Activated CD4-positive, alpha-beta memory T cell treated with anti-CD3 and anti-CD28 coated beads, Interleukin-2, amount 10 ng/mL, durations not matched to agents 7 days and 5 days (primary cell): ENCODE results near the gene CIAO3. TPM values are rescaled to one million over a fixed set of nuclear protein-coding genes. Genes with fewer than 3 reads are reported as not detected.
"Not testable (repeated sequence)": the region's sequence is repeated elsewhere in the genome, so short reads cannot be mapped to it uniquely, and the experiment has no call there.

Source experiments
- CTCF ChIA-PET: fragments of 350-600 bp; sonication (Branson Sonifier 250); formaldehyde crosslinking; loops from one replicate; lab custom pipeline; 2021; ENCODE audit warnings: antibody characterized with exemption, inconsistent platforms; lab: Charles Lee
- POLR2A ChIA-PET: fragments of 350-600 bp; sonication (Branson Sonifier 250); formaldehyde crosslinking; loops from one replicate; lab custom pipeline; 2021; ENCODE audit warnings: antibody characterized with exemption; lab: Charles Lee
- DNase-seq: peaks from one replicate; pipeline ENCODE4 v3.0.0-alpha.2; 2020
- H3K27ac Mint-ChIP-seq: one replicate; pipeline ENCODE4 v1.8.0; 2021; ENCODE audit warnings: mild to moderate bottlenecking, mixed read lengths
- H3K27me3 Mint-ChIP-seq: one replicate; pipeline ENCODE4 v1.8.0; 2021; ENCODE audit warnings: mixed read lengths
- H3K36me3 Mint-ChIP-seq: one replicate; pipeline ENCODE4 v1.8.0; 2021; ENCODE audit warnings: low read depth, mixed read lengths
- H3K4me1 Mint-ChIP-seq: one replicate; pipeline ENCODE4 v1.8.0; 2021; ENCODE audit warnings: mixed read lengths
- H3K4me3 Mint-ChIP-seq: one replicate; pipeline ENCODE4 v1.8.0; 2021; ENCODE audit warnings: mild to moderate bottlenecking, mixed read lengths
- H3K9me3 Mint-ChIP-seq: one replicate; pipeline ENCODE4 v1.8.0; 2021; ENCODE audit warnings: mixed read lengths
- total RNA-seq, 2 experiments: library from RNA; stranded (reverse); gene quantifications; one replicate each; pipeline ENCODE4 v1.2.3, GENCODE V29; 2021

CIAO3 gene
- total RNA-seq, 2 experiments from 2014 or later, result 34.0 to 34.8 TPM

GRCh38 chr16:714558-715476 is 26.0 kb downstream of the CIAO3 start, which contains the start of gene METRN:
METRN (plus strand) TSS chr16:715118; CDS start chr16:715290, 172 bp downstream.
- CTCF ChIA-PET, result interaction anchor here (1.6 to 2.1 kb wide), 2 partner anchors 12 to 21 kb away, joined by 4 to 7 read pairs; no protein-coding TSS in a partner anchor
- Mint-ChIP-seq H3K4me3 (peak within 1 kb of the TSS; percentile 43), H3K36me3 (no peaks in the 10 kb centered on the region), H3K4me1 (peaks cover 11% of the 10 kb centered on the region), H3K27me3 (peaks cover 17% of the 10 kb centered on the region), H3K9me3 (no peaks in the 10 kb centered on the region), H3K27ac (no peak within 1 kb of the TSS)
- peak; percentile 89 for DNase-seq
- POLR2A ChIA-PET, result interaction anchor here (1.3 to 3.1 kb wide), 4 partner anchors 11 to 73 kb away, joined by 4 to 15 read pairs (median 7); partner anchors contain the start of genes CCDC78 and RPUSD1

- Mint-ChIP-seq H3K36me3 (no peaks in the 10 kb centered on the region), H3K4me1 (peaks cover 6% of the 10 kb centered on the region), H3K27me3 (peaks cover 22% of the 10 kb centered on the region), H3K9me3 (no peaks in the 10 kb centered on the region), H3K4me3 (no peak overlapping the region), H3K27ac (no peak overlapping the region)
- ChIA-PET POLR2A (no interaction called here), CTCF (interaction anchor here (2.5 to 2.6 kb wide), 2 partner anchors 19 to 72 kb away, joined by 10 to 23 read pairs; no protein-coding TSS in a partner anchor)
- DNase-seq, result no peak
These were observed 26.7 kb downstream of the CIAO3 start for GRCh38 chr16:714079-714478.

- DNase-seq, result peak; percentile 59
- H3K9me3 Mint-ChIP-seq, H3K4me1 Mint-ChIP-seq, H3K27ac Mint-ChIP-seq, H3K4me3 Mint-ChIP-seq, H3K36me3 Mint-ChIP-seq: not testable (repeated sequence)
- CTCF ChIA-PET, result interaction anchor here (0.7 to 2.6 kb wide), 15 partner anchors 9 to 390 kb away, joined by 3 to 23 read pairs (median 6); partner anchors contain the start of genes CCDC78, CHTF18, CIAO3 and HAGHL
- H3K27me3 Mint-ChIP-seq, result peaks cover 31% of the 10 kb centered on the region
- POLR2A ChIA-PET, result interaction anchor here (0.6 kb wide), 1 partner anchor 326 kb away, joined by 3 read pairs; no protein-coding TSS in a partner anchor
These were observed 28.0 kb downstream of the CIAO3 start for GRCh38 chr16:712740-713250.

GRCh38 chr16:711548-712320 is 29.1 kb downstream of the CIAO3 start:
- peak; percentile 81 for DNase-seq
- Mint-ChIP-seq H3K36me3 (no peaks in the 10 kb centered on the region), H3K4me1 (peaks cover 4% of the 10 kb centered on the region), H3K27me3 (peaks cover 39% of the 10 kb centered on the region), H3K9me3 (no peaks in the 10 kb centered on the region), H3K4me3 (no peak overlapping the region), H3K27ac (no peak overlapping the region)
- CTCF ChIA-PET, result interaction anchor here (0.7 to 2.6 kb wide), 16 partner anchors 8 to 391 kb away, joined by 3 to 23 read pairs (median 5); partner anchors contain the start of genes ANTKMT, CCDC78, CHTF18 and CIAO3
- POLR2A ChIA-PET, result no interaction called here

GRCh38 chr16:711084-711483 is 29.7 kb downstream of the CIAO3 start:
- no peak for DNase-seq
- Mint-ChIP-seq H3K9me3 (no peaks in the 10 kb centered on the region), H3K27me3 (peaks cover 41% of the 10 kb centered on the region), H3K4me1 (peaks cover 4% of the 10 kb centered on the region), H3K4me3 (no peak overlapping the region), H3K36me3 (no peaks in the 10 kb centered on the region), H3K27ac (no peak overlapping the region)
- ChIA-PET CTCF (interaction anchor here (1.1 to 1.9 kb wide), 4 partner anchors 12 to 77 kb away, joined by 3 to 10 read pairs (median 4); partner anchors contain the start of genes CHTF18, CIAO3 and RPUSD1), POLR2A (no interaction called here)

- Mint-ChIP-seq H3K36me3 (no peaks in the 10 kb centered on the region), H3K9me3 (no peaks in the 10 kb centered on the region), H3K4me1 (peaks cover 3% of the 10 kb centered on the region), H3K27me3 (peaks cover 37% of the 10 kb centered on the region), H3K27ac (no peak overlapping the region), H3K4me3 (no peak overlapping the region)
- no peak for DNase-seq
- ChIA-PET POLR2A (no interaction called here), CTCF (interaction anchor here (0.5 to 1.9 kb wide), 8 partner anchors 9 to 78 kb away, joined by 3 to 10 read pairs (median 4); partner anchors contain the start of genes ANTKMT, CHTF18, CIAO3 and RPUSD1)
These were observed 30.2 kb downstream of the CIAO3 start for GRCh38 chr16:710500-711075.

GRCh38 chr16:709566-710499 is 31.0 kb downstream of the CIAO3 start:
- H3K27ac Mint-ChIP-seq, result no peak overlapping the region
- POLR2A ChIA-PET, result interaction anchor here (1.1 kb wide), 1 partner anchor 18 kb away, joined by 3 read pairs; the partner anchor contains the start of gene HAGHL
- no peaks in the 10 kb centered on the region for H3K9me3 Mint-ChIP-seq
- no peaks in the 10 kb centered on the region for H3K36me3 Mint-ChIP-seq
- H3K27me3 Mint-ChIP-seq, result peaks cover 37% of the 10 kb centered on the region
- no peak for DNase-seq
- H3K4me3 Mint-ChIP-seq, result no peak overlapping the region
- CTCF ChIA-PET, result interaction anchor here (0.5 to 1.5 kb wide), 8 partner anchors 10 to 348 kb away, joined by 3 to 5 read pairs (median 4); partner anchors contain the start of genes ANTKMT, CHTF18 and RPUSD1
- H3K4me1 Mint-ChIP-seq, result peaks cover 3% of the 10 kb centered on the region

GRCh38 chr16:708959-709358 is 31.8 kb downstream of the CIAO3 start:
- no peak overlapping the region for H3K4me3 Mint-ChIP-seq
- H3K27ac Mint-ChIP-seq, result no peak overlapping the region
- no peaks in the 10 kb centered on the region for H3K9me3 Mint-ChIP-seq
- peaks cover 39% of the 10 kb centered on the region for H3K27me3 Mint-ChIP-seq
- CTCF ChIA-PET, result interaction anchor here (1.0 kb wide), 1 partner anchor 349 kb away, joined by 4 read pairs; no protein-coding TSS in a partner anchor
- no peak for DNase-seq
- peaks cover 3% of the 10 kb centered on the region for H3K4me1 Mint-ChIP-seq
- POLR2A ChIA-PET, result interaction anchor here (1.1 to 1.8 kb wide), 2 partner anchors 13 to 18 kb away, joined by 3 to 9 read pairs; partner anchors contain the start of gene HAGHL
- no peaks in the 10 kb centered on the region for H3K36me3 Mint-ChIP-seq

GRCh38 chr16:708019-708418 is 32.8 kb downstream of the CIAO3 start:
- ChIA-PET CTCF (no interaction called here), POLR2A (interaction anchor here (1.1 to 1.8 kb wide), 2 partner anchors 12 to 40 kb away, joined by 4 to 9 read pairs; partner anchors contain the start of gene RHOT2)

GRCh38 chr16:707062-707538 is 33.7 kb downstream of the CIAO3 start:
- POLR2A ChIA-PET, result interaction anchor here (1.1 to 1.8 kb wide), 2 partner anchors 11 to 39 kb away, joined by 4 to 9 read pairs; partner anchors contain the start of gene RHOT2

More at GRCh38 chr16:708019-708418, 32.8 kb downstream of the CIAO3 start:
- Mint-ChIP-seq H3K4me1 (peaks cover 3% of the 10 kb centered on the region), H3K4me3 (no peak overlapping the region), H3K27me3 (peaks cover 41% of the 10 kb centered on the region), H3K27ac (no peak overlapping the region), H3K9me3 (no peaks in the 10 kb centered on the region), H3K36me3 (no peaks in the 10 kb centered on the region)
- no peak for DNase-seq

More at GRCh38 chr16:707062-707538, 33.7 kb downstream of the CIAO3 start:
- H3K4me1 Mint-ChIP-seq, result no peaks in the 10 kb centered on the region
- H3K27me3 Mint-ChIP-seq, result peaks cover 46% of the 10 kb centered on the region
- H3K36me3 Mint-ChIP-seq, result no peaks in the 10 kb centered on the region
- CTCF ChIA-PET, result interaction anchor here (1.3 to 1.4 kb wide), 2 partner anchors 9 to 29 kb away, joined by 3 read pairs; no protein-coding TSS in a partner anchor
- no peak for DNase-seq
- no peaks in the 10 kb centered on the region for H3K9me3 Mint-ChIP-seq
- no peak overlapping the region for H3K27ac Mint-ChIP-seq
- no peak overlapping the region for H3K4me3 Mint-ChIP-seq
